Cardiac muscle cell (in vitro differentiated cells and primary cell): ENCODE data around the gene SLC43A3. TPM values are rescaled to one million over a fixed set of nuclear protein-coding genes. Genes with fewer than 3 reads are reported as not detected.

Experiments used
- DNase-seq, 2 donors: peaks; one replicate each; pipeline versions ENCODE4 v3.0.0 to v3.0.0-alpha.2; 2010 to 2017; ENCODE audit warnings: low read depth in 1 of 2, low spot score in 1 of 2
- H3K27ac ChIP-seq: fragments of 200-600 bp; sonication (generic); 2 replicates; pipeline ENCODE4 v1.5.1; 2016
- H3K27me3 ChIP-seq: fragments of 200-600 bp; sonication (generic); 2 replicates; pipeline ENCODE4 v1.6.0; 2016; ENCODE audit warnings: control low read depth
- H3K36me3 ChIP-seq: fragments of 200-600 bp; sonication (generic); 2 replicates; pipeline ENCODE4 v1.5.1; 2016; ENCODE audit warnings: control low read depth
- H3K4me1 ChIP-seq: fragments of 200-600 bp; sonication (generic); 2 replicates; pipeline ENCODE4 v1.8.1; 2017; ENCODE audit warnings: low read depth, mild to moderate bottlenecking, mixed run types
- H3K4me3 ChIP-seq: fragments of 200-600 bp; sonication (generic); 2 replicates; pipeline ENCODE4 v1.5.1; 2016; ENCODE audit warnings: mild to moderate bottlenecking
- H3K9me3 ChIP-seq: fragments of 200-600 bp; sonication (generic); 2 replicates; pipeline ENCODE4 v1.5.1; 2017; ENCODE audit warnings: low read depth, mild to moderate bottlenecking, control low read depth
- polyA plus RNA-seq: library from polyadenylated mRNA; unstranded; fragments of >200 nt; fragmentation: Nextera tagmentation; extraction: Ambion mirVana; gene quantifications from 2 replicates; pipeline ENCODE4 v1.2.1, GENCODE V29; 2016
- total RNA-seq: library from RNA; depleted of rRNA; stranded (reverse); fragments of >200 nt; gene quantifications from 2 replicates; pipeline ENCODE4 v1.2.3, GENCODE V29; 2016
- TF ChIP-seq, protein P1 (sequence below): IDR thresholded peaks from 2 replicates; pipeline ENCODE4 v1.5.1; 2012; ENCODE audit warnings: low read depth, mild to moderate bottlenecking, low read length

The SLC43A3 gene
- total and polyA plus RNA-seq, 2 experiments from 2014 or later, result 1.7 to 6.8 TPM

DNA sequence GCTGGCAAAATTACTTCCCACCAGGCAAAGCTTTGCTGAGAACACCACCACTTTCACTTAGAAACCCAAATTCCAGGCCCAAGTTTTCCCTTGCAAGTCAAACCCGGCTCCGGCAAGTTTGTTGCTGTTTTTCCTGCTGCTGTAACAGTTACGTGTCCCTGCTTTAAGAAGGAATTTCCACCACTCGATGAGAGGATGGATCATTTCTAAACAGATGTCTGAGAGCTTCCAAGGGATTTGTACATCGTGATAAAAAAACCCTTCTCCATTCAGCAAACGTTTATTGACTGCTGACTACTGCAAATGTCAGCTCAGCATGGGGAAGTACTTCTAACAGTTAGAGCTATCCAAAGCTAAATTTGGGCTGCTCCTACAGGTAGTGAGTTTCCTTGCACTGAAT, 69.1 kb downstream of the SLC43A3 start:
- Histone ChIP-seq H3K36me3 (no peaks in the 10 kb centered on the region), H3K4me3 (no peak overlapping the region), H3K27me3 (no peaks in the 10 kb centered on the region), H3K4me1 (peaks cover 18% of the 10 kb centered on the region), H3K27ac (no peak overlapping the region), H3K9me3 (no peaks in the 10 kb centered on the region)
- DNase-seq, result peak in 1 of 2 donors; percentile 26
- TF ChIP-seq, protein P1, sequence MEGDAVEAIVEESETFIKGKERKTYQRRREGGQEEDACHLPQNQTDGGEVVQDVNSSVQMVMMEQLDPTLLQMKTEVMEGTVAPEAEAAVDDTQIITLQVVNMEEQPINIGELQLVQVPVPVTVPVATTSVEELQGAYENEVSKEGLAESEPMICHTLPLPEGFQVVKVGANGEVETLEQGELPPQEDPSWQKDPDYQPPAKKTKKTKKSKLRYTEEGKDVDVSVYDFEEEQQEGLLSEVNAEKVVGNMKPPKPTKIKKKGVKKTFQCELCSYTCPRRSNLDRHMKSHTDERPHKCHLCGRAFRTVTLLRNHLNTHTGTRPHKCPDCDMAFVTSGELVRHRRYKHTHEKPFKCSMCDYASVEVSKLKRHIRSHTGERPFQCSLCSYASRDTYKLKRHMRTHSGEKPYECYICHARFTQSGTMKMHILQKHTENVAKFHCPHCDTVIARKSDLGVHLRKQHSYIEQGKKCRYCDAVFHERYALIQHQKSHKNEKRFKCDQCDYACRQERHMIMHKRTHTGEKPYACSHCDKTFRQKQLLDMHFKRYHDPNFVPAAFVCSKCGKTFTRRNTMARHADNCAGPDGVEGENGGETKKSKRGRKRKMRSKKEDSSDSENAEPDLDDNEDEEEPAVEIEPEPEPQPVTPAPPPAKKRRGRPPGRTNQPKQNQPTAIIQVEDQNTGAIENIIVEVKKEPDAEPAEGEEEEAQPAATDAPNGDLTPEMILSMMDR, result no peak

DNA sequence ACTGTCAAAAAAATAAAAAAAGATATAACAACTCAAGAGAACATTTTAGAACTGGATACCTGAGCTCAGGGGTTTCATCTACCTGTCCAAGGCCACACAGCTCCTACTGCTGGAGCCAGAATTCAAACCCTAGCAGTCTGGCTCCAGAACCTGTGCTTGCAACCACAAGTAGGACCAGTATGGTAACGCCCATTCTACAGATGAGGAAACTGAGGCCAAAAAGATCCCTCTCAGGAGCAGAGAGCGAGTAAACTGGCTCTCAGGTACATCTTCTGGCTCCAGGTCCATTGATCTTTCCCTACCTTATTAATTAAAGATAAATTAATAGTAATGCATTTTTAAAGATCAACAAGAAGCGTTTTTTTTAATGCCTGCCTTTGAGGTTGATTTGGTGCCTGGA, 69.6 kb downstream of the SLC43A3 start:
- Histone ChIP-seq H3K27me3 (no peaks in the 10 kb centered on the region), H3K27ac (no peak overlapping the region), H3K4me1 (peaks cover 18% of the 10 kb centered on the region), H3K9me3 (no peaks in the 10 kb centered on the region), H3K36me3 (no peaks in the 10 kb centered on the region), H3K4me3 (no peak overlapping the region)
- no peak for DNase-seq
- TF ChIP-seq, protein P1, result no peak

Other genes with a start within 250 kb of the SLC43A3 start
- 0.11 and 0.21 TPM in 2 replicates for gene LRRC55, start 245.2 kb downstream of the SLC43A3 start, total RNA-seq
- gene LRRC55, start 245.2 kb downstream of the SLC43A3 start, polyA plus RNA-seq, result 0.12 TPM in 1 of 2 replicates, not detected in the other
- 9.8 and 16.0 TPM in 2 replicates for gene APLNR, start 189.9 kb downstream of the SLC43A3 start, total RNA-seq
- gene APLNR, start 189.9 kb downstream of the SLC43A3 start, polyA plus RNA-seq, result 7.2 and 13.6 TPM in 2 replicates
- gene TNKS1BP1, start 102.2 kb downstream of the SLC43A3 start, total RNA-seq, result 58.9 and 69.1 TPM in 2 replicates
- 62.1 and 67.1 TPM in 2 replicates for gene TNKS1BP1, start 102.2 kb downstream of the SLC43A3 start, polyA plus RNA-seq
- 112 and 180 TPM in 2 replicates for gene SSRP1, start 91.2 kb downstream of the SLC43A3 start, total RNA-seq
- gene SSRP1, start 91.2 kb downstream of the SLC43A3 start, polyA plus RNA-seq, result 87.0 and 112 TPM in 2 replicates
- 0.09 and 0.18 TPM in 2 replicates for gene P2RX3, start 88.8 kb downstream of the SLC43A3 start, total RNA-seq
- 0.39 and 0.62 TPM in 2 replicates for gene P2RX3, start 88.8 kb downstream of the SLC43A3 start, polyA plus RNA-seq
- not detected in 2 replicates for gene PRG3, start 46.0 kb downstream of the SLC43A3 start, total RNA-seq
- gene PRG3, start 46.0 kb downstream of the SLC43A3 start, polyA plus RNA-seq, result not detected in 2 replicates
- gene PRG2, start 36.5 kb downstream of the SLC43A3 start, total RNA-seq, result not detected in 2 replicates
- not detected in 2 replicates for gene PRG2, start 36.5 kb downstream of the SLC43A3 start, polyA plus RNA-seq
- gene RTN4RL2, start 33.4 kb upstream of the SLC43A3 start, total RNA-seq, result 0.09 and 0.11 TPM in 2 replicates
- 0.61 and 1.3 TPM in 2 replicates for gene RTN4RL2, start 33.4 kb upstream of the SLC43A3 start, polyA plus RNA-seq
- gene SLC43A1, start 88.6 kb upstream of the SLC43A3 start, total RNA-seq, result 13.3 and 24.6 TPM in 2 replicates
- 11.2 and 23.7 TPM in 2 replicates for gene SLC43A1, start 88.6 kb upstream of the SLC43A3 start, polyA plus RNA-seq
- gene TIMM10, start 103.6 kb upstream of the SLC43A3 start, total RNA-seq, result 32.6 and 45.1 TPM in 2 replicates
- 57.3 and 64.7 TPM in 2 replicates for gene TIMM10, start 103.6 kb upstream of the SLC43A3 start, polyA plus RNA-seq
- gene SMTNL1, start 110.5 kb upstream of the SLC43A3 start, total RNA-seq, result 0.11 TPM in 1 of 2 replicates, not detected in the other
- 0.47 and 0.89 TPM in 2 replicates for gene SMTNL1, start 110.5 kb upstream of the SLC43A3 start, polyA plus RNA-seq
- gene UBE2L6, start 140.6 kb upstream of the SLC43A3 start, total RNA-seq, result 113 and 129 TPM in 2 replicates
- 158 and 231 TPM in 2 replicates for gene UBE2L6, start 140.6 kb upstream of the SLC43A3 start, polyA plus RNA-seq
- gene SERPING1, start 170.6 kb upstream of the SLC43A3 start, total RNA-seq, result 42.8 and 51.9 TPM in 2 replicates
- gene SERPING1, start 170.6 kb upstream of the SLC43A3 start, polyA plus RNA-seq, result 80.7 and 123 TPM in 2 replicates
- 0.70 and 1.3 TPM in 2 replicates for gene YPEL4, start 222.8 kb upstream of the SLC43A3 start, total RNA-seq
- gene YPEL4, start 222.8 kb upstream of the SLC43A3 start, polyA plus RNA-seq, result 1.1 and 2.1 TPM in 2 replicates
- 16.5 and 17.2 TPM in 2 replicates for gene CLP1, start 230.6 kb upstream of the SLC43A3 start, total RNA-seq
- 16.7 and 17.9 TPM in 2 replicates for gene CLP1, start 230.6 kb upstream of the SLC43A3 start, polyA plus RNA-seq
- 30.9 and 36.8 TPM in 2 replicates for gene ZDHHC5, start 241.0 kb upstream of the SLC43A3 start, total RNA-seq
- 24.9 and 32.1 TPM in 2 replicates for gene ZDHHC5, start 241.0 kb upstream of the SLC43A3 start, polyA plus RNA-seq